HuH-7.5 (cell line): ENCODE data around the gene MYO3B.

Source experiments
- DNase-seq: peaks from one replicate; pipeline ENCODE4 v3.0.0; 2011; ENCODE audit warnings: low spot score

The MYO3B gene

DNA sequence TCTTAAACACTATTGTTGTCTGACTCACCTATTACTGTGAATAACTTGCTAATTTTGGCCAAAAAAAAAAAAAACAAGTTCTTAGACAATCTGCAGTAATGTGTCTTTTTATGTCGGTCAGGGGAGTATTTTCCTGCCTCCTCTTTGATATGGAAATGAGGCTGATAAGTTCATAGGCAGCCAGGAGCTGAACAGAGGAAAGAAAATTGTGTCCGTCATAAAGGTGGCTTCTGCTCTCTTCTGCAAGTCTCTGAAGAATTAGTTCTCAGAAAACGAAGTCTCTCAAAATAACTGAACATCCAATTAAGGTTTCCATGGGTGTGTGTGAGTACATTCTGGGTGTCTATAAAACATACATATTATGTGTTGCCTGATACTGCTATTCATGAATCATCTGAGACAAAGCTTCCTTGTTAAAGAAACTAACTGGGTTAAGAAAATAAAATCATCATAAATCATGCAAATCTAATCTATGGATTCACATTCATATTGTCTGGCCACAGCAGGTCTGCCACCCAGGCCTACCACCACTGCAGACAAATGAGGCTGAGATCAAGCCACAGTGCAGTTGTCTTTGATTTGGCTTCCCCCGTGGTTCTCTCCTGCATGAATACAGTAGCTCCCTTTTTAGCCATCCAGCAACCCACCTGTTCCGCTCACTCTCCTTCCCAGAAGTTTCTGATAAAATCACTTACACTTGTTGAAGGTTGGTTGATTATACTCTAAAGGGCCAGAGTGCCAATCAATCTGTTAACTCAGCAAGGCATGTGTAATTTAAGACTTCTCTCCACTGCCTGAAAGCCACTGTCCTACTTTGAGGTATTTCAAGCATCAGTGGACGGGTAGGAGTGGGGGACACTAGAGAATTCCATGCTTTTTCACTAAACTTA is 517.8 kb downstream of the MYO3B start:
- no peak for DNase-seq

DNA sequence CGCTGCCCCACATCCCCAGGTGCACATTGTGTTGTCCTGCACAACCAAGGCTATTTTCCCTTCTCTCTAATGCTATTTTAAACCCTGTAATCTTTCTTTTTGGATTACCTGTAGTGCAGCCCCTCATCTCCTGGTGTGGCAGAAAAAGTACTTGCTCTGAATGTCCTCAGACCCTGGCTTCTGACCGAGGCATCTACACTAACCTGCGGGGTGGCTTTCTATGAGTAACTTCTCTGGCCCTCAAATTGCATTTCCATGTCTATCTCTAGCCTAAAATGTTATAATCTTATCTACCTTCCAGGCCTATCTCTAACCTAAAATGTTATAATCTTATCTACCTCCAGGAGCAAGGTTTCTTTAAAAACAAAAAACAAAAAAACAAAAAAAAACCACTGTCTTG is 519.0 kb downstream of the MYO3B start:
- DNase-seq: no peak

DNA sequence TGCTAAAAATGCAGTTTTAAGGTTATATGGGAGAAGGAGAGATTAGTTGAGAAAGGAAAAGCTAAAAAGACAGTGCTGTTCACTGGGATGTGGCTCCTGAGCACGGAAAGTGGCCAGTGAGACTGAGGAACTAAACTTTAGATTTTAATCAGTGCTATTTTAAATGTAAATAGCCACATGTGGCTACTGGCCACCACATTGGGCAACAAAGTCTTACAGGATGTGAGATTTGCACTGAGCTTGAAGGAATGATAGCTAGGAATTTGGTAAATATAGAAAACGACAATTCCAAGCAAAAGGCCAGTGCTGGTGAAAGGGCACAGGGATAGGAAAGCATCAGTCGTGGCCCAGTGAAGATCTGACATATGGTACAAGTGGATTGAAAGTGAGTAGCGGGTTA is 523.1 kb downstream of the MYO3B start:
- DNase-seq: no peak

DNA sequence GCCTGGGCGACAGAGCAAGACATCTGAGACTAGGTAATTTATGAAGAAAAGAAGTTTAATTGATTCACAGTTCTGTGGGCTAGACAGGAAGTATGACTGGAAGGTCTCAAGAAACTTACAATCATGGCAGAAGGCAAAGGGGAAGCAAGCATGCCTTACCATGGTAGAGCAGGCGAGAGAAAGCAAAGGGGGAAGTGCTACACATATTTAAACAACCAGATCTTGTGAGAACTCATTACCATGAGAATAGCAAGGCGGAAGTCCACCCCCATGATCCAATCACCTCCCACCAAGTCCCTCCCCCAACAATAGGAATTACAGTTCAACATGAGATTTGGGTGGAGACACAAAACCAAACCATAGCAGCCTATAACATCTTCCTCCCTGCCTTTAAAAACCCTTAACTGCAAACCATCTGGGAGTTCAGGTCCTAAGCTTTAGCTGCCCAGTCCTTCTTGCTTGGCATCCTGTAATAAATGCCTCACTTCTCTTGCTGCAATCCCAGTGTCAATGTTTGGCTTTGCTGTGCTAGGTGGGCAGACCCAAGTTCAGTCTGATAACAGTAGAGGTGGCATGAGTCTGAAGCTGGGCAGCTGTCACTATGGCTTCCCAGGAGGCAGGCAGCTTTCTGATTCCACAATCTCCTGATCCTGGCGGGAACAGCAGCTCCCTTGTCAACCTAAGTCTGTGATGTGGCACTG is 526.0 kb downstream of the MYO3B start:
- no peak for DNase-seq
